K562 (cell line): ENCODE results near the gene SLC17A9. TPM values are rescaled to one million over a fixed set of nuclear protein-coding genes. Genes with fewer than 3 reads are reported as not detected.
A peak's percentile ranks its signal among the peaks of the same experiment; 100 is the strongest.

Source experiments
- CBX3 ChIP-seq, 2 experiments: IDR thresholded peaks; 1 replicate in 1 of 2; 2 replicates in 1 of 2; pipeline ENCODE4 v1.6.1; 2012; ENCODE audit warnings: inconsistent platforms in 2 of 2, low read length in 2 of 2, borderline replicate concordance in 1 of 2, control low read depth in 1 of 2
- CEBPB ChIP-seq: fragments of 450-650 bp; IDR thresholded peaks from 2 replicates; pipeline ENCODE4 v1.6.1; 2016; ENCODE audit warnings: missing genetic modification characterization, missing compliant biosample characterization
- CXXC5 ChIP-seq: fragments of 250-450 bp; sonication (Bioruptor Pico); IDR thresholded peaks from 2 replicates; pipeline ENCODE4 v1.8.0; 2022; ENCODE audit warnings: inconsistent platforms, mild to moderate bottlenecking, moderate library complexity
- EP300 ChIP-seq: IDR thresholded peaks from 2 replicates; pipeline ENCODE4 v1.6.1; 2012; ENCODE audit warnings: low read length, improper control_type of control experiment
- ESRRA ChIP-seq: fragments of 450-650 bp; IDR thresholded peaks from 2 replicates; pipeline ENCODE4 v1.6.1; 2014; ENCODE audit warnings: low read depth, mild to moderate bottlenecking, moderate library complexity, borderline replicate concordance
- HNRNPK ChIP-seq: fragments of 200-400 bp; formaldehyde crosslinking; IDR thresholded peaks from one replicate; pipeline ENCODE4 v1.6.1; 2018; ENCODE audit warnings: mild to moderate bottlenecking, low read depth, low read length; ENCODE audit not compliant: poor library complexity, severe bottlenecking
- KLF13 ChIP-seq: fragments of 450-650 bp; IDR thresholded peaks from 2 replicates; pipeline ENCODE4 v1.6.1; 2016; ENCODE audit warnings: missing genetic modification characterization, low read depth, mild to moderate bottlenecking, missing compliant biosample characterization, moderate library complexity, borderline replicate concordance
- PCBP1 ChIP-seq: fragments of 200-400 bp; formaldehyde crosslinking; IDR thresholded peaks from 2 replicates; pipeline ENCODE4 v1.6.1; 2018; ENCODE audit warnings: mild to moderate bottlenecking, low read depth, low read length; ENCODE audit not compliant: poor library complexity, severe bottlenecking
- PRMT5 ChIP-seq: sonication (generic); formaldehyde crosslinking; IDR thresholded peaks from 2 replicates; pipeline ENCODE4 v1.5.0; 2020; ENCODE audit warnings: missing genetic modification reagents
- SRSF3 ChIP-seq: fragments of 200-400 bp; formaldehyde crosslinking; IDR thresholded peaks from 2 replicates; pipeline ENCODE4 v1.6.1; 2016; ENCODE audit warnings: mild to moderate bottlenecking, low read length, moderate library complexity; ENCODE audit not compliant: insufficient read depth
- ZNF778 ChIP-seq: fragments of 450-650 bp; formaldehyde crosslinking; IDR thresholded peaks from 2 replicates; pipeline ENCODE4 v1.4.0; 2020; ENCODE audit warnings: mild to moderate bottlenecking, moderate library complexity
- polyA plus RNA-seq, 8 experiments: library from polyadenylated mRNA; depleted of rRNA in 4 of 8; stranded (reverse) in 5 of 8; unstranded in 3 of 8; fragments of >200 nt; fragmentation: Nextera tagmentation in 2 of 8; fragmentation: Illumina TruSeq in 1 of 8; extraction: Ambion mirVana in 2 of 8; extraction: Trizol in 1 of 8; gene quantifications; 2 replicates each; pipeline versions ENCODE4 v1.2.1 to v1.2.3, GENCODE V29; 2011 to 2014; ENCODE audit warnings: inconsistent platforms in 1 of 8, missing spikeins in 1 of 8
- total RNA-seq, 7 experiments: library from RNA; depleted of rRNA in 6 of 7; stranded (reverse); fragments of >200 nt in 6 of 7; fragmentation: Illumina TruSeq in 2 of 7; extraction: Trizol in 2 of 7; gene quantifications; 2 replicates each; pipeline versions ENCODE4 v1.2.1 to v1.2.3, GENCODE V29; 2011 to 2021; ENCODE audit warnings: low replicate concordance in 1 of 7
- TF ChIP-seq, protein P1 (sequence below): fragments of 250-450 bp; sonication (Bioruptor Pico); IDR thresholded peaks from 2 replicates; pipeline ENCODE4 v1.5.1; 2021; ENCODE audit warnings: mild to moderate bottlenecking
- TF ChIP-seq, protein P2 (sequence below), 2 experiments: fragments of 450-650 bp; IDR thresholded peaks; 2 replicates each; pipeline ENCODE4 v1.6.1; 2018; ENCODE audit warnings: mild to moderate bottlenecking in 2 of 2, low read depth in 1 of 2; ENCODE audit not compliant: partially characterized antibody in 2 of 2
- TF ChIP-seq, protein P3 (sequence below), 2 experiments: IDR thresholded peaks; 2 replicates each; pipeline ENCODE4 v1.6.1; 2011; ENCODE audit warnings: borderline replicate concordance in 1 of 2, control low read depth in 1 of 2, low read depth in 1 of 2, low read length in 1 of 2, mild to moderate bottlenecking in 1 of 2, mixed read lengths in 1 of 2, moderate library complexity in 1 of 2; ENCODE audit not compliant: insufficient read depth in 1 of 2, insufficient read length in 1 of 2, poor library complexity in 1 of 2, severe bottlenecking in 1 of 2; ENCODE audit errors: extremely low read depth in 1 of 2
- TF ChIP-seq, protein P4 (sequence below), 2 experiments: fragments of 450-650 bp; IDR thresholded peaks; 2 replicates each; pipeline ENCODE4 v1.6.1; 2016
- TF ChIP-seq, protein P5 (sequence below): fragments of 450-650 bp; IDR thresholded peaks from 2 replicates; pipeline ENCODE4 v1.6.1; 2014; ENCODE audit warnings: low read depth, mild to moderate bottlenecking, moderate library complexity, borderline replicate concordance

Gene SLC17A9
- total and polyA plus RNA-seq, 9 of the 15 experiments (the other 6 are each of a cell fraction or from before 2014, with no cell fraction given), result 0.04 to 0.31 TPM; not detected in 7

DNA sequence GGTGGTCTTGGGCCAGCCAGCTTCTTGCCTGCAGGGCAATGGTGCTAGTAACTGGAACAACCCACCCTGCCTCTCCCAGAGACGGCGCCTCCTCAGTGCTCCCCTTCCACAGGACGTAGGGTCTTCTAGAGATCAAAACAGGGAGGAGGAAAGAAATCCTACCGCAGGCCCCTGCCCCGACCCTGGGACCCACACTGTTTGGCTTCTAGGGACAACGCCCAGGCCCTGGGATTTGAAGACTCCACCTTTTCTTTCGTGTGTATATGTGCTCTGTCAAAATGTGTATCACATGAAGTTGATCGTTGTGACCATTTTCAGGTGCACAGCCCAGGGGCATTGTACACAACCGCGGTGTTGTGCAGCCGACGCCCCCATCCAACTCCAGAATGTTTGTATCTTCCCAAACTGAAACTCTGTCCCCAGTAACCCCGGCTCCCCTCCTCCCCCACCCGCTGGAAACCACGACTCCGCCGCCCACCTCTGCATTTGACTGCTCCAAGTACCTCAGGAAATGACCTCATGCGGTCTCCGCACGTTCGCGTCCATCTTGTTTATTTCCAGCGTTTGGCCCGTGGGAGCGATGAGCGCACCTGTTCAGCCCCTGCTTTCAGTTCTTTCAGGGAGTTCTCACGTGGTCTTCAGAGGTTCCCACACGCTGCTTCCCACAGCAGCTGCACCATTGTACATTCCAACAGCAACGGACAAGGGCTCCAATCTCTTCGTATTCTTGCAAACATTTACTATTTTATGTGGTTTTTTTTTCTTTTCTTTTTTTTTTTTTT, 57.7 kb downstream of the SLC17A9 start (continued):
- TF ChIP-seq, protein P1, sequence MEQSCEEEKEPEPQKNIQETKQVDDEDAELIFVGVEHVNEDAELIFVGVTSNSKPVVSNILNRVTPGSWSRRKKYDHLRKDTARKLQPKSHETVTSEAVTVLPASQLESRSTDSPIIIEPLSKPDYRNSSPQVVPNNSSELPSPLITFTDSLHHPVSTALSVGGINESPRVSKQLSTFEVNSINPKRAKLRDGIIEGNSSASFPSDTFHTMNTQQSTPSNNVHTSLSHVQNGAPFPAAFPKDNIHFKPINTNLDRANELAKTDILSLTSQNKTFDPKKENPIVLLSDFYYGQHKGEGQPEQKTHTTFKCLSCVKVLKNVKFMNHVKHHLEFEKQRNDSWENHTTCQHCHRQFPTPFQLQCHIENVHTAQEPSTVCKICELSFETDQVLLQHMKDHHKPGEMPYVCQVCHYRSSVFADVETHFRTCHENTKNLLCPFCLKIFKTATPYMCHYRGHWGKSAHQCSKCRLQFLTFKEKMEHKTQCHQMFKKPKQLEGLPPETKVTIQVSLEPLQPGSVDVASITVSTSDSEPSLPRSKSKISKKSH, result no peak
- TF ChIP-seq KLF13 (no peak), PRMT5 (CRISPR knock-in tag) (no peak), EP300 (no peak), PCBP1 (no peak), ZNF778 (CRISPR knock-in tag) (no peak), CBX3 (IDR thresholded peaks at IDR 0.05; ENCODE audit: borderline replicate concordance in 1 of 2, low read length in 2 of 2) (no peak), ESRRA (no peak), CXXC5 (CRISPR knock-in tag) (0 out of 2 replicates have a peak, but pooled peaks have one; percentile 20), SRSF3 (no peak), CEBPB (tag) (no peak), HNRNPK (no peak)
- TF ChIP-seq, protein P2, sequence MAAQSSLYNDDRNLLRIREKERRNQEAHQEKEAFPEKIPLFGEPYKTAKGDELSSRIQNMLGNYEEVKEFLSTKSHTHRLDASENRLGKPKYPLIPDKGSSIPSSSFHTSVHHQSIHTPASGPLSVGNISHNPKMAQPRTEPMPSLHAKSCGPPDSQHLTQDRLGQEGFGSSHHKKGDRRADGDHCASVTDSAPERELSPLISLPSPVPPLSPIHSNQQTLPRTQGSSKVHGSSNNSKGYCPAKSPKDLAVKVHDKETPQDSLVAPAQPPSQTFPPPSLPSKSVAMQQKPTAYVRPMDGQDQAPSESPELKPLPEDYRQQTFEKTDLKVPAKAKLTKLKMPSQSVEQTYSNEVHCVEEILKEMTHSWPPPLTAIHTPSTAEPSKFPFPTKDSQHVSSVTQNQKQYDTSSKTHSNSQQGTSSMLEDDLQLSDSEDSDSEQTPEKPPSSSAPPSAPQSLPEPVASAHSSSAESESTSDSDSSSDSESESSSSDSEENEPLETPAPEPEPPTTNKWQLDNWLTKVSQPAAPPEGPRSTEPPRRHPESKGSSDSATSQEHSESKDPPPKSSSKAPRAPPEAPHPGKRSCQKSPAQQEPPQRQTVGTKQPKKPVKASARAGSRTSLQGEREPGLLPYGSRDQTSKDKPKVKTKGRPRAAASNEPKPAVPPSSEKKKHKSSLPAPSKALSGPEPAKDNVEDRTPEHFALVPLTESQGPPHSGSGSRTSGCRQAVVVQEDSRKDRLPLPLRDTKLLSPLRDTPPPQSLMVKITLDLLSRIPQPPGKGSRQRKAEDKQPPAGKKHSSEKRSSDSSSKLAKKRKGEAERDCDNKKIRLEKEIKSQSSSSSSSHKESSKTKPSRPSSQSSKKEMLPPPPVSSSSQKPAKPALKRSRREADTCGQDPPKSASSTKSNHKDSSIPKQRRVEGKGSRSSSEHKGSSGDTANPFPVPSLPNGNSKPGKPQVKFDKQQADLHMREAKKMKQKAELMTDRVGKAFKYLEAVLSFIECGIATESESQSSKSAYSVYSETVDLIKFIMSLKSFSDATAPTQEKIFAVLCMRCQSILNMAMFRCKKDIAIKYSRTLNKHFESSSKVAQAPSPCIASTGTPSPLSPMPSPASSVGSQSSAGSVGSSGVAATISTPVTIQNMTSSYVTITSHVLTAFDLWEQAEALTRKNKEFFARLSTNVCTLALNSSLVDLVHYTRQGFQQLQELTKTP (IDR thresholded peaks at IDR 0.05; ENCODE audit: low read depth in 1 of 2, partially characterized antibody in 2 of 2), result no peak
- TF ChIP-seq, protein P3, sequence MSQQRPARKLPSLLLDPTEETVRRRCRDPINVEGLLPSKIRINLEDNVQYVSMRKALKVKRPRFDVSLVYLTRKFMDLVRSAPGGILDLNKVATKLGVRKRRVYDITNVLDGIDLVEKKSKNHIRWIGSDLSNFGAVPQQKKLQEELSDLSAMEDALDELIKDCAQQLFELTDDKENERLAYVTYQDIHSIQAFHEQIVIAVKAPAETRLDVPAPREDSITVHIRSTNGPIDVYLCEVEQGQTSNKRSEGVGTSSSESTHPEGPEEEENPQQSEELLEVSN (IDR thresholded peaks at IDR 0.05; ENCODE audit: borderline replicate concordance in 1 of 2, extremely low read depth in 1 of 2, insufficient read depth in 1 of 2, insufficient read length in 1 of 2, low read depth in 1 of 2, low read length in 1 of 2, poor library complexity in 1 of 2, severe bottlenecking in 1 of 2), result peak in 1 of 2 experiments; percentile 26
- TF ChIP-seq, protein P4, sequence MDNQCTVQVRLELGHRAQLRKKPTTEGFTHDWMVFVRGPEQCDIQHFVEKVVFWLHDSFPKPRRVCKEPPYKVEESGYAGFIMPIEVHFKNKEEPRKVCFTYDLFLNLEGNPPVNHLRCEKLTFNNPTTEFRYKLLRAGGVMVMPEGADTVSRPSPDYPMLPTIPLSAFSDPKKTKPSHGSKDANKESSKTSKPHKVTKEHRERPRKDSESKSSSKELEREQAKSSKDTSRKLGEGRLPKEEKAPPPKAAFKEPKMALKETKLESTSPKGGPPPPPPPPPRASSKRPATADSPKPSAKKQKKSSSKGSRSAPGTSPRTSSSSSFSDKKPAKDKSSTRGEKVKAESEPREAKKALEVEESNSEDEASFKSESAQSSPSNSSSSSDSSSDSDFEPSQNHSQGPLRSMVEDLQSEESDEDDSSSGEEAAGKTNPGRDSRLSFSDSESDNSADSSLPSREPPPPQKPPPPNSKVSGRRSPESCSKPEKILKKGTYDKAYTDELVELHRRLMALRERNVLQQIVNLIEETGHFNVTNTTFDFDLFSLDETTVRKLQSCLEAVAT (IDR thresholded peaks at IDR 0.05), result no peak
- TF ChIP-seq, protein P5, sequence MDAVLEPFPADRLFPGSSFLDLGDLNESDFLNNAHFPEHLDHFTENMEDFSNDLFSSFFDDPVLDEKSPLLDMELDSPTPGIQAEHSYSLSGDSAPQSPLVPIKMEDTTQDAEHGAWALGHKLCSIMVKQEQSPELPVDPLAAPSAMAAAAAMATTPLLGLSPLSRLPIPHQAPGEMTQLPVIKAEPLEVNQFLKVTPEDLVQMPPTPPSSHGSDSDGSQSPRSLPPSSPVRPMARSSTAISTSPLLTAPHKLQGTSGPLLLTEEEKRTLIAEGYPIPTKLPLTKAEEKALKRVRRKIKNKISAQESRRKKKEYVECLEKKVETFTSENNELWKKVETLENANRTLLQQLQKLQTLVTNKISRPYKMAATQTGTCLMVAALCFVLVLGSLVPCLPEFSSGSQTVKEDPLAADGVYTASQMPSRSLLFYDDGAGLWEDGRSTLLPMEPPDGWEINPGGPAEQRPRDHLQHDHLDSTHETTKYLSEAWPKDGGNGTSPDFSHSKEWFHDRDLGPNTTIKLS, result no peak
